Activated CD4-positive, alpha-beta T cell treated with anti-CD3 and anti-CD28 coated beads for 24 hours (primary cell): ENCODE measurements around the gene TMEM235.

Experiments
- DNase-seq, 2 donors: peaks; one replicate each; pipeline ENCODE4 v3.0.0-alpha.2; 2020; ENCODE audit warnings: low read depth in 2 of 2

The TMEM235 gene

GRCh38 chr17:78272181-78272913, 40.9 kb downstream of the TMEM235 start:
- DNase-seq, result peak in 1 of 2 donors; percentile 41

GRCh38 chr17:78272914-78273258, 41.5 kb downstream of the TMEM235 start:
- no peak for DNase-seq

DNA sequence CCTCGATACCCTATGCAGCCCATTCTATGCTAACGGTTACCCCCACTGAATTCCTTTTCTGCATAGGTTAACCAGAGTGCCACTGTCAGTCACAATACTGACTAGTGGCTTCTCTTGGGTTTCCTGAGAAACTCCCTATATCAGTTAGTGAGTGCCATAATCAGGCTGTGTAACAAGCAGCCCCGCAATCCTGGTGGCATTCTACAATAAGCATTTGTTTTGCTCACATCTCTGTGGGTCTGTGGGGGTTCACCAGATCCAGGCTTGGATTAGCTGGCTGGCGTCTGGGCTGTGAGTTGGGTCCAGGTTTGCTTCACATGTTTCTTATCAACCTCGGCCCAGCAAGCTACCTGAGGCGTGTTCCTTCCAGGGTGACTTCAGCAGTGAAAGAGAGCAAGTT, 42.4 kb downstream of the TMEM235 start:
- DNase-seq, result no peak

GRCh38 chr17:78275355-78275754, 43.9 kb downstream of the TMEM235 start:
- no peak for DNase-seq

GRCh38 chr17:78276098-78276887, 44.9 kb downstream of the TMEM235 start:
- no peak for DNase-seq

- DNase-seq, result no peak
Measured at GRCh38 chr17:78278139-78278741, 46.8 kb downstream of the TMEM235 start.

- no peak for DNase-seq
Measured at GRCh38 chr17:78279360-78279990, 48.0 kb downstream of the TMEM235 start.

- no peak for DNase-seq
Measured at GRCh38 chr17:78281249-78281845, 49.9 kb downstream of the TMEM235 start.

DNA sequence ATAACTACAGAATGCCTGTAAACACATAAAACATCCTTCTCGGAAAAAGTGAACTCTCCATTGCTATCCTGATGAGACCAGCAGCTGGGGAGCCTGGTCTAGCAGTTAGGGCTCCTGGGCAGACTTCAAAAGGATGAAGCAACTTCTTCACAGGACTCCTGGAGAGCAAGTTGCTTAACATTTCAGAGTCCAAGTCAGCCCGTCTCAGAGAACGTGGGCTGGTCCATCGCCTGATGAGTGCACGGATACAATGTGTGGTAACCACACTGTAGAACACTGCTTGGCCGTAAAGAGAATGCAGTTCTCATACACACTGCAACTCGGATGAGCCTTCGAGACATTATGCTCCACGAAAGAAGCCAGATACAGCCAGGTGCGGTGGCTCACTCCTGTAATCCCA, 52.7 kb downstream of the TMEM235 start:
- DNase-seq, result no peak

DNA sequence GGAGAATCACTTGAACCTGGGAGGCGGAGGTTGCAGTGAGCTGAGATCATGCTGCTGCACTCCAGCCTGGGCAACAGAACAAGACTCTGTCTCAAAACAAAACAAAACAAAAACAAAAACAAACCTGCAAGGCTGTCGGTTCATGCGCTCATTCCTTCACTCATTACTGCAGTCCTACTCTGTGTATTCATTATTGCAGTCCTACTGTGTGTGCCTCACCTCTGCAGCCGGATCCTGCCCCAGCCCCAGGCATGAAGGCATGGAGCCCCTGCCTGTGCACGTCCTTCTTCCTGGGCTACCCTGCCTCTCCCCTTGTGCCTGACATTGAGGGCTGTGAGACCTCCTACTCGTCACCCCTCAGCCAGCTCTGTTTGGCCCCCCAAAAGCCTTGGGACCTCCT, 57.6 kb downstream of the TMEM235 start:
- no peak for DNase-seq

DNA sequence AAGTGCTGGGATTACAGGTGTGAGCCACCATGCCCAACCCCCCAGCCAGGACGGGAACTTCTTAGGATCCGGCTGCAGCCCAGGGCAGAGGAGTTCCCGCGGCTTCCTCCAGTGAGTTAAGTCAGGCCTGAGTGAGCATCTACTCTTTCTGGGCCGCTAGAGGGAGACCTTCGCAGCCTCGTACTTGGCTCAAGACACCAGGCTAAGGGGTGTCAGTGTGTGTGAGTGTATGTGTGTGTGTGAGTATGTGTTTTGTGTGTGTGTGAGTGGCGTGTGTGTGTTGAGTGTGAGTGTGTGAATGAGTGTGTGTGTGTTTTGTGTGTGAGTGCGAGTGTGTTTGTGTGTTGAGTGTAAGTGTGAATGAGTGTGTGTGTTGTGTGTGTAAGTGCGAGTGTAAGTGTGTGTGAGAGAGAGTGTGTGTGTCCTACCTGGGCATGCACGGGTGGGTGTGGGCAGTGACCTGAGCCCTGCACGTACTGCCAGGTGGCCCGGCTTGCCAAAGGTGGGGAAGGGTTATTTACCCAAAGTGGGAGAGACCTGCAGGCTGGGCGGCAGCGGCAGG, 58.5 kb downstream of the TMEM235 start:
- DNase-seq, result peak; percentile 64 to 65
